CD4-positive, CD25-positive, alpha-beta regulatory T cell (primary cell): ENCODE measurements around the gene APCDD1L. TPM values are rescaled to one million over a fixed set of nuclear protein-coding genes. Genes with fewer than 3 reads are reported as not detected.
"Not testable (repeated sequence)": the region's sequence is repeated elsewhere in the genome, so short reads cannot be mapped to it uniquely, and the experiment has no call there.

Experiments used
- ATAC-seq, 2 donors: fragments of 150-1000 bp; cut with Tn5 transposase; one replicate each; pipeline ENCODE4 v1.10.0; 2021; ENCODE audit warnings: low read depth in 2 of 2, moderate number of reproducible peaks in 2 of 2, moderate library complexity in 1 of 2
- DNase-seq, 3 donors: peaks; one replicate each; pipeline versions ENCODE4 v3.0.0 to v3.0.0-alpha.2; 2012 to 2022; ENCODE audit warnings: mixed read lengths in 1 of 3
- H3K27ac ChIP-seq: one replicate; pipeline ENCODE4 v1.7.0; 2013; ENCODE audit warnings: mild to moderate bottlenecking, low read length; ENCODE audit not compliant: insufficient read depth, poor library complexity, severe bottlenecking
- H3K27me3 ChIP-seq: one replicate; pipeline ENCODE4 v1.7.0; 2013; ENCODE audit warnings: low read length; ENCODE audit not compliant: control insufficient read depth, insufficient read depth
- H3K36me3 ChIP-seq: one replicate; pipeline ENCODE4 v1.7.0; 2013; ENCODE audit warnings: mild to moderate bottlenecking, low read length, moderate library complexity; ENCODE audit not compliant: control insufficient read depth, insufficient read depth
- H3K4me1 ChIP-seq: 2 replicates; pipeline ENCODE4 v1.7.0; 2013; ENCODE audit warnings: mild to moderate bottlenecking, low read length; ENCODE audit not compliant: insufficient read depth, control insufficient read depth, poor library complexity, severe bottlenecking
- H3K4me3 ChIP-seq: one replicate; pipeline ENCODE4 v1.7.0; 2013; ENCODE audit warnings: low read depth, mild to moderate bottlenecking, low read length, moderate library complexity
- H3K9me3 ChIP-seq, 2 experiments: 1 replicate in 1 of 2; 2 replicates in 1 of 2; pipeline ENCODE4 v1.7.0; 2013; ENCODE audit warnings: low read length in 2 of 2, mild to moderate bottlenecking in 1 of 2, moderate library complexity in 1 of 2; ENCODE audit not compliant: control insufficient read depth in 2 of 2
- H3K27ac Mint-ChIP-seq, 3 donors: one replicate each; pipeline ENCODE4 v1.8.0; 2020 to 2022; ENCODE audit warnings: mild to moderate bottlenecking in 3 of 3, mixed read lengths in 3 of 3, moderate library complexity in 2 of 3
- H3K27me3 Mint-ChIP-seq: one replicate; pipeline ENCODE4 v1.8.0; 2022; ENCODE audit warnings: mild to moderate bottlenecking, mixed read lengths
- H3K36me3 Mint-ChIP-seq: one replicate; pipeline ENCODE4 v1.8.0; 2020; ENCODE audit warnings: mixed read lengths
- H3K4me1 Mint-ChIP-seq, 4 donors: one replicate each; pipeline ENCODE4 v1.8.0; 2020 to 2022; ENCODE audit warnings: mixed read lengths in 4 of 4, mild to moderate bottlenecking in 1 of 4
- H3K4me3 Mint-ChIP-seq, 4 donors: one replicate each; pipeline ENCODE4 v1.8.0; 2020 to 2022; ENCODE audit warnings: mild to moderate bottlenecking in 4 of 4, mixed read lengths in 4 of 4, moderate library complexity in 3 of 4
- H3K9me3 Mint-ChIP-seq, 7 donors: one replicate each; pipeline ENCODE4 v1.8.0; 2020 to 2022; ENCODE audit warnings: mixed read lengths in 7 of 7, mild to moderate bottlenecking in 3 of 7, moderate library complexity in 2 of 7
- polyA plus RNA-seq, 4 donors: library from polyadenylated mRNA; unstranded; fragments of 300-500 nt; fragmentation: Illumina TruSeq; gene quantifications; one replicate each; pipeline ENCODE4 v1.2.3, GENCODE V29; 2021
- total RNA-seq: library from RNA; stranded (reverse); gene quantifications from one replicate; pipeline ENCODE4 v1.2.3, GENCODE V29; 2022

The APCDD1L gene
- total and polyA plus RNA-seq, 5 donors from 2014 or later, result 0.62 TPM; not detected in 4

DNA sequence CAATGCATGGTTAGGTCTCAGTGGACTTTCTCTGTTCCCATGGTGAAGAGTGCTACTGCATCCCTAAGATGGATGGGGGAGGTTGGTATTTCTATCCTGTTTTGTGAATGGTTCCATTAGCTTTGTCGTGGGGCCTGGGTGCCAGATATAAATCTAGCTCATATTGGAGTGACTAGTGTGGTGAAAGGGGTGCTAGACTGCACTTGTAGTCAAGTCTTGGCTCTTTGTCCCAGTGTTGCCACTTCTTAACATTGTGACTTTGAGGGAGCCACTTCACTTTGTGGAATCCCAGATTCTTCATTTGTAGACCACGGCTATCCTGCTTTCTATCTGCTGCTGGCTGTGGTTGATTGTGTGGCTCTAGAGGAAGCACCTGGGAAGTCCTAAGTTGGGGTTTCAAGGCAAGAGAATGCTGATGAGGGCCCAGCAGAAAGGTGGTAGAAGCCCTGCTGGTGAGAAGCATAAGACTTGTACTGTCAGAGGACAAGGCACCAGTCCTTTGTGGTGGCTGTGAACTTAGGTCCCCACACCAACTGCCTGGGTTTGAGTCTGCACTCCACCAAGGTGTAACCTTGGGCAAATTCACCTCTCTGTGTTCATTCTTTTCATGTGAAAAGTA lies 82.1 kb downstream of the APCDD1L start:
- no peak overlapping the region for H3K4me3 Mint-ChIP-seq
- Histone ChIP-seq H3K4me3 (no peak overlapping the region), H3K27ac (no peak overlapping the region), H3K4me1 (peaks cover 3% of the 10 kb centered on the region), H3K36me3 (peaks cover 14% of the 10 kb centered on the region), H3K9me3 (no peaks in the 10 kb centered on the region), H3K27me3 (no peaks in the 10 kb centered on the region)
- H3K27me3 Mint-ChIP-seq, result no peaks in the 10 kb centered on the region
- H3K36me3 Mint-ChIP-seq, result peaks cover 10% of the 10 kb centered on the region
- ATAC-seq (no peak), DNase-seq (no peak)
- H3K27ac Mint-ChIP-seq, result peak overlapping the region in 2 of 3 donors; percentile 50 to 51
- peaks cover 16 to 54% (median 40%) of the 10 kb centered on the region in 4 donors for H3K4me1 Mint-ChIP-seq
- no peaks in the 10 kb centered on the region for H3K9me3 Mint-ChIP-seq

GRCh38 chr20:58432186-58432954 lies 82.8 kb downstream of the APCDD1L start:
- Mint-ChIP-seq H3K4me1 (peaks cover 16 to 47% (median 34%) of the 10 kb centered on the region in 4 donors), H3K27me3 (no peaks in the 10 kb centered on the region), H3K27ac (peak overlapping the region in 2 of 3 donors; percentile 39 to 50), H3K9me3 (no peaks in the 10 kb centered on the region), H3K4me3 (no peak overlapping the region), H3K36me3 (peaks cover 10% of the 10 kb centered on the region)
- no peak for DNase-seq
- no peaks in the 10 kb centered on the region for H3K4me1 ChIP-seq
- no peak overlapping the region for H3K4me3 ChIP-seq
- ATAC-seq, result no peak
- H3K27ac ChIP-seq, result no peak overlapping the region
- H3K9me3 ChIP-seq, result no peaks in the 10 kb centered on the region
- no peaks in the 10 kb centered on the region for H3K27me3 ChIP-seq
- H3K36me3 ChIP-seq, result peaks cover 11% of the 10 kb centered on the region

GRCh38 chr20:58431134-58431533 lies 84.1 kb downstream of the APCDD1L start:
- DNase-seq, result no peak
- peaks cover 17% of the 10 kb centered on the region for H3K36me3 ChIP-seq
- no peak overlapping the region for H3K27ac ChIP-seq
- Mint-ChIP-seq H3K4me3 (no peak overlapping the region), H3K27me3 (no peaks in the 10 kb centered on the region), H3K27ac (no peak overlapping the region), H3K4me1 (peaks cover 16 to 43% (median 31%) of the 10 kb centered on the region in 4 donors), H3K9me3 (no peaks in the 10 kb centered on the region), H3K36me3 (peaks cover 10% of the 10 kb centered on the region)
- H3K9me3 ChIP-seq, result no peaks in the 10 kb centered on the region
- H3K4me1 ChIP-seq, result no peaks in the 10 kb centered on the region
- H3K27me3 ChIP-seq, result no peaks in the 10 kb centered on the region
- no peak overlapping the region for H3K4me3 ChIP-seq
- ATAC-seq, result no peak

- H3K4me3 ChIP-seq, result no peak overlapping the region
- H3K36me3 Mint-ChIP-seq, result peaks cover 12% of the 10 kb centered on the region
- DNase-seq, result no peak
- no peaks in the 10 kb centered on the region for H3K27me3 ChIP-seq
- no peaks in the 10 kb centered on the region for H3K27me3 Mint-ChIP-seq
- H3K27ac Mint-ChIP-seq, result no peak overlapping the region
- H3K4me1 Mint-ChIP-seq, result peaks cover 14 to 43% (median 29%) of the 10 kb centered on the region in 4 donors
- no peak for ATAC-seq
- peaks cover 13% of the 10 kb centered on the region for H3K36me3 ChIP-seq
- no peak overlapping the region for H3K27ac ChIP-seq
- H3K9me3 Mint-ChIP-seq, result no peaks in the 10 kb centered on the region
- no peaks in the 10 kb centered on the region for H3K9me3 ChIP-seq
- no peak overlapping the region for H3K4me3 Mint-ChIP-seq
- H3K4me1 ChIP-seq, result no peaks in the 10 kb centered on the region
Observed at GRCh38 chr20:58429303-58429702, 85.9 kb downstream of the APCDD1L start.

- Mint-ChIP-seq H3K9me3 (no peaks in the 10 kb centered on the region), H3K27me3 (no peaks in the 10 kb centered on the region), H3K27ac (peak overlapping the region in 2 of 3 donors; percentile 76 to 83), H3K4me3 (no peak overlapping the region), H3K36me3 (peaks cover 12% of the 10 kb centered on the region), H3K4me1 (peaks cover 7 to 39% (median 31%) of the 10 kb centered on the region in 4 donors)
- DNase-seq (no peak), ATAC-seq (no peak)
- H3K36me3 ChIP-seq, result peaks cover 13% of the 10 kb centered on the region
- no peak overlapping the region for H3K27ac ChIP-seq
- no peaks in the 10 kb centered on the region for H3K9me3 ChIP-seq
- no peaks in the 10 kb centered on the region for H3K4me1 ChIP-seq
- H3K27me3 ChIP-seq, result no peaks in the 10 kb centered on the region
- H3K4me3 ChIP-seq, result no peak overlapping the region
Observed at GRCh38 chr20:58428364-58428763, 86.8 kb downstream of the APCDD1L start.

DNA sequence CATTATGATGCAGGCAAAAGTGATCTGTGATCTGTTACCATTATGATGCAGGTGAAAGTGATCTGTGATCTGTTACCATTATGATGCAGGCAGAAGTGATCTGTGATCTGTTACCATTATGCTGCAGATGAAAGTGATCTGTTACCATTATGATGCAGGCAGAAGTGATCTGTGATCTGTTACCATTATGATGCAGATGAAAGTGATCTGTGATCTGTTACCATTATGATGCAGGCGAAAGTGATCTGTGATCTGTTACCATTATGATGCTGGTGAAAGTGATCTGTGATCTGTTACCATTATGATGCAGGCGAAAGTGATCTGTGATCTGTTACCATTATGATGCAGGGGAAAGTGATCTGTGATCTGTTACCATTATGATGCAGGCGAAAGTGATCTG lies 87.6 kb downstream of the APCDD1L start:
- not testable (repeated sequence) for H3K9me3 ChIP-seq, H3K27me3 ChIP-seq, H3K4me3 Mint-ChIP-seq, ATAC-seq, H3K27me3 Mint-ChIP-seq, H3K4me1 ChIP-seq, H3K9me3 Mint-ChIP-seq, H3K4me3 ChIP-seq, H3K27ac ChIP-seq, DNase-seq, H3K27ac Mint-ChIP-seq
- Mint-ChIP-seq H3K4me1 (peaks cover 0 to 31% (median 27%) of the 10 kb centered on the region in 4 donors), H3K36me3 (peaks cover 12% of the 10 kb centered on the region)
- peaks cover 13% of the 10 kb centered on the region for H3K36me3 ChIP-seq

DNA sequence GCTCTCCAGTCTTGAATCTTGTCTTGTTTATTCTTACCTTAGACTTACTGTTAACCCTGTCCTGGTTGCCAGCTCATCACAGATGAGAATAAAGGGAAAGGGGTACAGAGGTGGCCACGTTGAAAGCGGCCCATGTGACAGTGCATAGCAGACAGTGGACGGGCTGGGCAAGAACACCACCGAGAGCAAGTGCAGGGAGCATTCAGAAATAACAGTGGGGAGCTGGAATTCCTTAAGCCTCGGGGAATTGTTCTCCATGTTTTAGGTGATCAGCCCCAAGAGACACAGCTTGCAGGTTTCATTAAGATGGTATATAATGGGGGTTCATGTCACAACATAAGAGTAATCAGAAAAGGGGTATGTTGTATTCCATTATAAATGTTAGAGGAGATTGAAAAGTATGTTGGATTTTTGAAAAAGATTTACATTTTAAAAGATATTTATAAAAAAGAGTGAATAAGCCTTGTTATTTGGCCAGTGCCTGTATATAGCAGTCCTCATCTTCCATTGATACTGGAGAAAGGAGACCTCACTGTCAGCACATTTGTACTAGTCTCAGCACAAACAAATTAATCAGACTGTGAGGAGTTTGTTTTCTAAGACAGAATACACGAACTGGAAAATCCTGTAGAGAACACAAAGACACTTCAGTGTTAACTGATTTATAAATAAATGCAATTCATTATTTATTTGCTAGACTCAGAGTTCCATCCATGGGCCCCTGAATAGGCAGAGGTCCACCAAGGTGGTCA lies 90.8 kb downstream of the APCDD1L start:
- DNase-seq, result no peak
- Histone ChIP-seq H3K27me3 (no peaks in the 10 kb centered on the region), H3K4me3 (no peak overlapping the region), H3K27ac (no peak overlapping the region), H3K4me1 (no peaks in the 10 kb centered on the region), H3K9me3 (no peaks in the 10 kb centered on the region), H3K36me3 (peaks cover 30% of the 10 kb centered on the region)
- no peaks in the 10 kb centered on the region for H3K27me3 Mint-ChIP-seq
- peaks cover 0 to 30% (median 26%) of the 10 kb centered on the region in 4 donors for H3K4me1 Mint-ChIP-seq
- ATAC-seq, result no peak
- H3K27ac Mint-ChIP-seq, result peak overlapping the region in 2 of 3 donors; percentile 2 to 59
- H3K4me3 Mint-ChIP-seq, result no peak overlapping the region
- peaks cover 23% of the 10 kb centered on the region for H3K36me3 Mint-ChIP-seq
- H3K9me3 Mint-ChIP-seq, result no peaks in the 10 kb centered on the region
